Measurements from ENCODE around the gene MAN2A2.

- TF ChIP-seq CTCF (conservative IDR thresholded peaks at IDR 0.05; ENCODE audit: low read length), result no peak
- no peak for TF ChIP-seq EZH2phosphoT487 (IDR thresholded peaks at IDR 0.05; ENCODE audit: borderline replicate concordance, low read depth, low read length)
Measured at GRCh38 chr15:90892023-90892422, 11.1 kb upstream of the MAN2A2 start.

Measured in OCI-LY7 (cell line).